ENCODE results near the gene PLXNA2. TPM values are rescaled to one million over a fixed set of nuclear protein-coding genes. Genes with fewer than 3 reads are reported as not detected.

PLXNA2 gene
- polyA plus RNA-seq, 4 donors: 10.7 to 17.8 (median 12.8) TPM

- no peak for DNase-seq
- peaks cover 0 to 31% (median 6%) of the 10 kb centered on the region in 3 donors for H3K36me3 ChIP-seq (ENCODE audit: control insufficient read depth in 3 of 3, insufficient read depth in 2 of 3, low read depth in 1 of 3, low read length in 3 of 3)
- 36 to 62% (median 44%) methylated on average over 4 of the region's 4 CpGs for WGBS, 3 donors
- peaks cover 0 to 80% (median 0%) of the 10 kb centered on the region in 3 donors for H3K27me3 ChIP-seq (ENCODE audit: control insufficient read depth in 3 of 3, insufficient read depth in 3 of 3, low read length in 3 of 3)
- no peak overlapping the region for H3K27ac ChIP-seq (ENCODE audit: low read depth in 1 of 3, low read length in 2 of 3)
- peaks cover 0 to 16% (median 0%) of the 10 kb centered on the region in 3 donors for H3K4me1 ChIP-seq (ENCODE audit: control insufficient read depth in 3 of 3, insufficient read depth in 2 of 3, low read depth in 1 of 3, low read length in 2 of 3)
- no peak overlapping the region for H3K4me3 ChIP-seq (ENCODE audit: low read depth in 1 of 3, low read length in 3 of 3)
- H3K9me3 ChIP-seq (ENCODE audit: control insufficient read depth in 2 of 2, insufficient read depth in 1 of 2, low read depth in 1 of 2, low read length in 1 of 2): no peaks in the 10 kb centered on the region
- no peak for FAIRE-seq
These were observed 185.4 kb downstream of the PLXNA2 start for GRCh38 chr1:208058756-208059155.

- Histone ChIP-seq H3K36me3 (ENCODE audit: control insufficient read depth in 3 of 3, insufficient read depth in 2 of 3, low read depth in 1 of 3, low read length in 3 of 3) (peaks cover 0 to 31% (median 6%) of the 10 kb centered on the region in 3 donors), H3K4me1 (ENCODE audit: control insufficient read depth in 3 of 3, insufficient read depth in 2 of 3, low read depth in 1 of 3, low read length in 2 of 3) (peaks cover 0 to 16% (median 0%) of the 10 kb centered on the region in 3 donors), H3K27me3 (ENCODE audit: control insufficient read depth in 3 of 3, insufficient read depth in 3 of 3, low read length in 3 of 3) (peaks cover 0 to 78% (median 0%) of the 10 kb centered on the region in 3 donors), H3K4me3 (ENCODE audit: low read depth in 1 of 3, low read length in 3 of 3) (no peak overlapping the region), H3K9me3 (ENCODE audit: control insufficient read depth in 2 of 2, insufficient read depth in 1 of 2, low read depth in 1 of 2, low read length in 1 of 2) (no peaks in the 10 kb centered on the region), H3K27ac (ENCODE audit: low read depth in 1 of 3, low read length in 2 of 3) (no peak overlapping the region)
- 64 to 70% (median 70%) methylated on average over 12 of the region's 12 CpGs for WGBS, 3 donors
- FAIRE-seq (no peak), DNase-seq (no peak)
These were observed 185.9 kb downstream of the PLXNA2 start for GRCh38 chr1:208058267-208058666.

GRCh38 chr1:208057056-208057455 is 187.1 kb downstream of the PLXNA2 start:
- FAIRE-seq: no peak
- H3K9me3 ChIP-seq (ENCODE audit: control insufficient read depth in 2 of 2, insufficient read depth in 1 of 2, low read depth in 1 of 2, low read length in 1 of 2): no peaks in the 10 kb centered on the region

GRCh38 chr1:208055535-208055934 is 188.6 kb downstream of the PLXNA2 start:
- peaks cover 0 to 16% (median 0%) of the 10 kb centered on the region in 3 donors for H3K4me1 ChIP-seq (ENCODE audit: control insufficient read depth in 3 of 3, insufficient read depth in 2 of 3, low read depth in 1 of 3, low read length in 2 of 3)
- FAIRE-seq: no peak
- peaks cover 0 to 75% (median 0%) of the 10 kb centered on the region in 3 donors for H3K27me3 ChIP-seq (ENCODE audit: control insufficient read depth in 3 of 3, insufficient read depth in 3 of 3, low read length in 3 of 3)
- H3K27ac ChIP-seq (ENCODE audit: low read depth in 1 of 3, low read length in 2 of 3): no peak overlapping the region
- DNase-seq: no peak
- no peaks in the 10 kb centered on the region for H3K9me3 ChIP-seq (ENCODE audit: control insufficient read depth in 2 of 2, insufficient read depth in 1 of 2, low read depth in 1 of 2, low read length in 1 of 2)
- WGBS, 3 donors: 81 to 88% (median 84%) methylated on average over 11 of the region's 11 CpGs
- no peak overlapping the region for H3K4me3 ChIP-seq (ENCODE audit: low read depth in 1 of 3, low read length in 3 of 3)
- peaks cover 0 to 35% (median 8%) of the 10 kb centered on the region in 3 donors for H3K36me3 ChIP-seq (ENCODE audit: control insufficient read depth in 3 of 3, insufficient read depth in 2 of 3, low read depth in 1 of 3, low read length in 3 of 3)

More at GRCh38 chr1:208057056-208057455, 187.1 kb downstream of the PLXNA2 start:
- DNase-seq: no peak
- WGBS, 3 donors: 54 to 86% (median 66%) methylated on average over 2 of the region's 2 CpGs
- Histone ChIP-seq H3K27me3 (ENCODE audit: control insufficient read depth in 3 of 3, insufficient read depth in 3 of 3, low read length in 3 of 3) (peaks cover 0 to 76% (median 0%) of the 10 kb centered on the region in 3 donors), H3K4me3 (ENCODE audit: low read depth in 1 of 3, low read length in 3 of 3) (no peak overlapping the region), H3K36me3 (ENCODE audit: control insufficient read depth in 3 of 3, insufficient read depth in 2 of 3, low read depth in 1 of 3, low read length in 3 of 3) (peaks cover 0 to 31% (median 6%) of the 10 kb centered on the region in 3 donors), H3K4me1 (ENCODE audit: control insufficient read depth in 3 of 3, insufficient read depth in 2 of 3, low read depth in 1 of 3, low read length in 2 of 3) (peaks cover 0 to 16% (median 0%) of the 10 kb centered on the region in 3 donors), H3K27ac (ENCODE audit: low read depth in 1 of 3, low read length in 2 of 3) (no peak overlapping the region)

- peaks cover 0 to 74% (median 0%) of the 10 kb centered on the region in 3 donors for H3K27me3 ChIP-seq (ENCODE audit: control insufficient read depth in 3 of 3, insufficient read depth in 3 of 3, low read length in 3 of 3)
- no peak for FAIRE-seq
- peaks cover 0 to 34% (median 8%) of the 10 kb centered on the region in 3 donors for H3K36me3 ChIP-seq (ENCODE audit: control insufficient read depth in 3 of 3, insufficient read depth in 2 of 3, low read depth in 1 of 3, low read length in 3 of 3)
- WGBS, 3 donors: 65 to 74% (median 70%) methylated on average over 13 of the region's 13 CpGs
- peaks cover 0 to 12% (median 0%) of the 10 kb centered on the region in 3 donors for H3K4me1 ChIP-seq (ENCODE audit: control insufficient read depth in 3 of 3, insufficient read depth in 2 of 3, low read depth in 1 of 3, low read length in 2 of 3)
- DNase-seq: peak in 1 of 2 donors; percentile 16
- H3K9me3 ChIP-seq (ENCODE audit: control insufficient read depth in 2 of 2, insufficient read depth in 1 of 2, low read depth in 1 of 2, low read length in 1 of 2): no peaks in the 10 kb centered on the region
- H3K4me3 ChIP-seq (ENCODE audit: low read depth in 1 of 3, low read length in 3 of 3): no peak overlapping the region
- H3K27ac ChIP-seq (ENCODE audit: low read depth in 1 of 3, low read length in 2 of 3): no peak overlapping the region
These were observed 189.2 kb downstream of the PLXNA2 start for GRCh38 chr1:208054911-208055379.

- Histone ChIP-seq H3K9me3 (ENCODE audit: control insufficient read depth in 2 of 2, insufficient read depth in 1 of 2, low read depth in 1 of 2, low read length in 1 of 2) (no peaks in the 10 kb centered on the region), H3K4me3 (ENCODE audit: low read depth in 1 of 3, low read length in 3 of 3) (no peak overlapping the region), H3K4me1 (ENCODE audit: control insufficient read depth in 3 of 3, insufficient read depth in 2 of 3, low read depth in 1 of 3, low read length in 2 of 3) (peaks cover 0 to 8% (median 0%) of the 10 kb centered on the region in 3 donors), H3K36me3 (ENCODE audit: control insufficient read depth in 3 of 3, insufficient read depth in 2 of 3, low read depth in 1 of 3, low read length in 3 of 3) (peaks cover 0 to 34% (median 8%) of the 10 kb centered on the region in 3 donors), H3K27me3 (ENCODE audit: control insufficient read depth in 3 of 3, insufficient read depth in 3 of 3, low read length in 3 of 3) (peaks cover 0 to 74% (median 0%) of the 10 kb centered on the region in 3 donors), H3K27ac (ENCODE audit: low read depth in 1 of 3, low read length in 2 of 3) (no peak overlapping the region)
- FAIRE-seq (no peak), DNase-seq (no peak)
- WGBS, 3 donors: 87 to 95% (median 88%) methylated on average over 6 of the region's 6 CpGs
These were observed 189.7 kb downstream of the PLXNA2 start for GRCh38 chr1:208054485-208054884.

GRCh38 chr1:208053661-208054060 is 190.5 kb downstream of the PLXNA2 start:
- Histone ChIP-seq H3K4me1 (ENCODE audit: control insufficient read depth in 3 of 3, insufficient read depth in 2 of 3, low read depth in 1 of 3, low read length in 2 of 3) (peaks cover 0 to under 1% (median 0%) of the 10 kb centered on the region in 3 donors), H3K9me3 (ENCODE audit: control insufficient read depth in 2 of 2, insufficient read depth in 1 of 2, low read depth in 1 of 2, low read length in 1 of 2) (no peaks in the 10 kb centered on the region), H3K27ac (ENCODE audit: low read depth in 1 of 3, low read length in 2 of 3) (no peak overlapping the region), H3K27me3 (ENCODE audit: control insufficient read depth in 3 of 3, insufficient read depth in 3 of 3, low read length in 3 of 3) (peaks cover 0 to 74% (median 0%) of the 10 kb centered on the region in 3 donors), H3K36me3 (ENCODE audit: control insufficient read depth in 3 of 3, insufficient read depth in 2 of 3, low read depth in 1 of 3, low read length in 3 of 3) (peaks cover 0 to 34% (median 9%) of the 10 kb centered on the region in 3 donors), H3K4me3 (ENCODE audit: low read depth in 1 of 3, low read length in 3 of 3) (no peak overlapping the region)
- 82 to 96% (median 85%) methylated on average over 7 of the region's 7 CpGs for WGBS, 3 donors
- FAIRE-seq (no peak), DNase-seq (no peak)

GRCh38 chr1:208052926-208053407 is 191.2 kb downstream of the PLXNA2 start:
- no peak overlapping the region for H3K27ac ChIP-seq (ENCODE audit: low read depth in 1 of 3, low read length in 2 of 3)
- no peak overlapping the region for H3K4me3 ChIP-seq (ENCODE audit: low read depth in 1 of 3, low read length in 3 of 3)
- no peaks in the 10 kb centered on the region for H3K9me3 ChIP-seq (ENCODE audit: control insufficient read depth in 2 of 2, insufficient read depth in 1 of 2, low read depth in 1 of 2, low read length in 1 of 2)
- FAIRE-seq (no peak), DNase-seq (no peak)
- H3K27me3 ChIP-seq (ENCODE audit: control insufficient read depth in 3 of 3, insufficient read depth in 3 of 3, low read length in 3 of 3): peaks cover 0 to 73% (median 0%) of the 10 kb centered on the region in 3 donors
- WGBS, 3 donors: 93 to 97% (median 95%) methylated on average over 3 of the region's 3 CpGs
- H3K4me1 ChIP-seq (ENCODE audit: control insufficient read depth in 3 of 3, insufficient read depth in 2 of 3, low read depth in 1 of 3, low read length in 2 of 3): peaks cover 0 to 4% (median 0%) of the 10 kb centered on the region in 3 donors
- peaks cover 0 to 34% (median 11%) of the 10 kb centered on the region in 3 donors for H3K36me3 ChIP-seq (ENCODE audit: control insufficient read depth in 3 of 3, insufficient read depth in 2 of 3, low read depth in 1 of 3, low read length in 3 of 3)
